HFF-Myc (cell line): ENCODE data around the gene OR6C1.
"Not testable (repeated sequence)": the region's sequence is repeated elsewhere in the genome, so short reads cannot be mapped to it uniquely, and the experiment has no call there.

Experiments used
- DNase-seq: peaks from one replicate; pipeline ENCODE4 v3.0.0-alpha.2; 2011; ENCODE audit warnings: low read depth; ENCODE audit errors: extremely low read depth
- H3K4me3 ChIP-seq: replicated peaks from 2 replicates; pipeline ENCODE4 v1.5.1; 2011; ENCODE audit warnings: low read depth, mild to moderate bottlenecking, control low read depth, low read length
- TF ChIP-seq, protein P1 (sequence below): IDR thresholded peaks from 2 replicates; pipeline ENCODE4 v1.5.1; 2012; ENCODE audit warnings: mild to moderate bottlenecking, low read depth, low read length, control low read depth; ENCODE audit errors: missing control alignments

Gene OR6C1

DNA sequence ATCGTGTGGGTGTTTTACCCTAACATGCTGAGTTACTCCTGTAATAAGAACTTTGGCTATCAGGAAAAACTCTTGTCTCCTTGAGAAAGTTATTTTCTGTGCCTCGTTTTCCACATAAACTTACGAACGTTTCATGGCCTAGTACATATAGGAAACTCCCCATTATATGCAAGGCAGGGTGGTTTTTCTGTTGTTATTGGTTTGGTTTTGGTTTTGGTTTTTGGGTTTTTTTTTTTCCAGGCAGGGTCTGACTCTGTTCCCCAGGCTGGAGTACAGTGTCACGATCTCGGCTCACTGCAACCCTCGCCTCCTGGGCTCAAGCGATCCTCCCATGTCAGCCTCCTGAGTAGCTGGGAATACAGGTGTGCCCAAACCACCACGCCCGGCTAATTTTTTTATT lies 21.9 kb downstream of the OR6C1 start:
- DNase-seq = no peak
- TF ChIP-seq, protein P1, sequence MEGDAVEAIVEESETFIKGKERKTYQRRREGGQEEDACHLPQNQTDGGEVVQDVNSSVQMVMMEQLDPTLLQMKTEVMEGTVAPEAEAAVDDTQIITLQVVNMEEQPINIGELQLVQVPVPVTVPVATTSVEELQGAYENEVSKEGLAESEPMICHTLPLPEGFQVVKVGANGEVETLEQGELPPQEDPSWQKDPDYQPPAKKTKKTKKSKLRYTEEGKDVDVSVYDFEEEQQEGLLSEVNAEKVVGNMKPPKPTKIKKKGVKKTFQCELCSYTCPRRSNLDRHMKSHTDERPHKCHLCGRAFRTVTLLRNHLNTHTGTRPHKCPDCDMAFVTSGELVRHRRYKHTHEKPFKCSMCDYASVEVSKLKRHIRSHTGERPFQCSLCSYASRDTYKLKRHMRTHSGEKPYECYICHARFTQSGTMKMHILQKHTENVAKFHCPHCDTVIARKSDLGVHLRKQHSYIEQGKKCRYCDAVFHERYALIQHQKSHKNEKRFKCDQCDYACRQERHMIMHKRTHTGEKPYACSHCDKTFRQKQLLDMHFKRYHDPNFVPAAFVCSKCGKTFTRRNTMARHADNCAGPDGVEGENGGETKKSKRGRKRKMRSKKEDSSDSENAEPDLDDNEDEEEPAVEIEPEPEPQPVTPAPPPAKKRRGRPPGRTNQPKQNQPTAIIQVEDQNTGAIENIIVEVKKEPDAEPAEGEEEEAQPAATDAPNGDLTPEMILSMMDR = no peak
- no peak overlapping the region for H3K4me3 ChIP-seq

DNA sequence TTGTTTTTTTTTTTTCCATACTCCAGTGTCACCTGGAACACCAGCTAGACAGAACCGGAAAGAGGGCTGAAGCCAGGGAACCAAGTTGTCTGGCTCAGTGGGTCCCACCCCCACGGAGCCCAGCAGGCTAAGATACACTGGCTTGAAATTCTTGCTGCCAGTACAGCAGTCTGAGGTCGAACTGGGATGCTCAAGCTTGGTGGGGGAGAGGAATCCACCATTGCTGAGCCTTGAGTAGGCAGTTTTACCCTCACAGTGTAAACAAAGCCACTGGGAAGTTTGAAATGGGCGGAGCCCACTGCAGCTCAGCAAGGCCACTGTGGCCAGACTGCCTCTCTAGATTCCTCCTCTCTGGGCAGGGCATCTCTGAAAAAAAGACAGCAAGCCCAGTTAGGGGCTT lies 41.2 kb downstream of the OR6C1 start:
- not testable (repeated sequence) for DNase-seq, H3K4me3 ChIP-seq

DNA sequence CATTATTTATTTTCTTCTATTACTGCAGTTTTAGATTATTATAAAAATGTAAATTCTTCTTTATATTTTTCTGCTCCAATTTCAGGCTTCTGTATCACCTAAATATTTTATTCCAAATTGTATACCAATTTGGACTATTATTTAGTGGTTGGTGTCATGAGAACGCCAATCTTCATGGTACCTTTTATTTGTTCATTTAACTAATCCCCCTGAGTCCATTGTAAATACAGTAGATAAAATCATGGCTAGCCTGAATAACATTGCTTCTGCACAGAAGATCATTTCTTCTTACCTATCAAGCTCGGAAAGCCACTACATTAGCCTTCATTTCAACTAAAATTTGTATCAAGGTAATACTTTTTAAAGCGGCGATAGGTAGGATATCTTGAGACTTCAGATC lies 48.5 kb downstream of the OR6C1 start, which contains the start of gene OR6C75:
TSS of gene OR6C75 (plus strand) at position 301 of the 400 bp plus-strand sequence. CDS start 2,136 bp downstream, outside the sequence.
- DNase-seq = no peak
- TF ChIP-seq, protein P1 = no peak
- H3K4me3 ChIP-seq = no peak within 1 kb of the TSS

DNA sequence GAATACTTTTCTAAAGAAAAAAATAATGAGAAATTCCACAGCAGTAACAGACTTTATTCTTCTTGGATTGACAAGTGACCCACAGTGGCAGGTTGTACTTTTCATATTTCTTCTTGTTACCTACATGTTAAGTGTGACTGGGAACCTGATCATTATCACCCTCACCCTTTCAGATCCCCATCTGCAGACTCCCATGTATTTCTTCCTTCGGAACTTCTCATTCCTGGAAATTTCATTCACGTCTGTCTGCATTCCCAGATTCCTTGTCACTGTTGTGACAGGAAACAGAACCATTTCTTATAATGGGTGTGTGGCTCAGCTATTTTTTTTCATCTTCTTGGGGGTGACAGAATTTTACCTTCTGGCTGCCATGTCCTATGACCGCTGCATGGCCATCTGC lies 50.9 kb downstream of the OR6C1 start:
- TF ChIP-seq, protein P1 = no peak
- no peak overlapping the region for H3K4me3 ChIP-seq
- DNase-seq = no peak
